ENCODE data around the gene RGS6. TPM values are rescaled to one million over a fixed set of nuclear protein-coding genes. Genes with fewer than 3 reads are reported as not detected.

The RGS6 gene
- total RNA-seq, 1 donor from 2014 or later, result 2.0 TPM

DNA sequence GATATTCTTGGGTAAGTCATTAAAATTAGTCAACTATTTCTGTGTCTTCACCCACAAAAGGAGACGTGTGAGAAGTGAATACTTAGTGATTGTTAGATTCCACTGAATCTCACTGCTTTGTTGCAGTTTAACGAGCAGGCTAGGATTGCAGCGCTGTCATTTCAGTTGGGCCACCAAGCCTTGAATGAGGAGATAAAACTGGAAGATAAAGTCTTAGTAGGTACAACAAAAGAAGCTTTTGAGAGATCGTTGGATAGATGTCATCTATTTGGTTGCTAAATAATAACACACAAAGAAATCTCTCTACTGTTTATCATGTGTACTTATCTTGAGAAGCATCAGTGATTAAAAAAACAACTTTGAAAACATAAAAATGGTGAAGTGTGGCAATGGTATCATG, 132.3 kb downstream of the RGS6 start:
- Mint-ChIP-seq H3K4me3 (no peak overlapping the region), H3K27me3 (ENCODE audit: low read depth) (peaks cover 12% of the 10 kb centered on the region), H3K9me3 (no peaks in the 10 kb centered on the region), H3K36me3 (no peaks in the 10 kb centered on the region), H3K27ac (no peak overlapping the region), H3K4me1 (no peaks in the 10 kb centered on the region)
- no peak for DNase-seq (ENCODE audit: low spot score in 2 of 2, unreplicated experiment in 2 of 2)
- TF ChIP-seq, protein P1, sequence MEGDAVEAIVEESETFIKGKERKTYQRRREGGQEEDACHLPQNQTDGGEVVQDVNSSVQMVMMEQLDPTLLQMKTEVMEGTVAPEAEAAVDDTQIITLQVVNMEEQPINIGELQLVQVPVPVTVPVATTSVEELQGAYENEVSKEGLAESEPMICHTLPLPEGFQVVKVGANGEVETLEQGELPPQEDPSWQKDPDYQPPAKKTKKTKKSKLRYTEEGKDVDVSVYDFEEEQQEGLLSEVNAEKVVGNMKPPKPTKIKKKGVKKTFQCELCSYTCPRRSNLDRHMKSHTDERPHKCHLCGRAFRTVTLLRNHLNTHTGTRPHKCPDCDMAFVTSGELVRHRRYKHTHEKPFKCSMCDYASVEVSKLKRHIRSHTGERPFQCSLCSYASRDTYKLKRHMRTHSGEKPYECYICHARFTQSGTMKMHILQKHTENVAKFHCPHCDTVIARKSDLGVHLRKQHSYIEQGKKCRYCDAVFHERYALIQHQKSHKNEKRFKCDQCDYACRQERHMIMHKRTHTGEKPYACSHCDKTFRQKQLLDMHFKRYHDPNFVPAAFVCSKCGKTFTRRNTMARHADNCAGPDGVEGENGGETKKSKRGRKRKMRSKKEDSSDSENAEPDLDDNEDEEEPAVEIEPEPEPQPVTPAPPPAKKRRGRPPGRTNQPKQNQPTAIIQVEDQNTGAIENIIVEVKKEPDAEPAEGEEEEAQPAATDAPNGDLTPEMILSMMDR (IDR thresholded peaks at IDR 0.05; ENCODE audit: unreplicated experiment), result no peak

DNA sequence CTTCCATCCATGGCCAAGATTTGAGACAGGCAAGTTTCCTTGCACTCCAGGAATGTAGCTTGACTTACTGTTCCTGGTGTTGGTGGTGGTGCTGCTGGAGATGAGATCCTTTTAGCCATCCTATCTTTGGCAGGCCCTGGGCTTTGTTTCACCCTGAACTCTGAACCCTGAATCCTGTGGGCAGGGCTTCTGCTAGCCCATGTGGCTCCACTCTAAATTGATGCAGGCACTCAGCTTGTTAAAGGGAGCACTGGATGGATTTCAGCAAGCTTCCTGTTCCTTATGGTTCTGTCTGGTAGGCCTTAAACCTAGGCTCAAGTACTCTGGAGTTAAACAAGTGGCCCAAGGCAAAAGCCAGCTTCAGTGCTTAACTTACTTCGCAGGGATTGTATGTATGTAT, 138.2 kb downstream of the RGS6 start:
- DNase-seq (ENCODE audit: low spot score in 2 of 2, unreplicated experiment in 2 of 2), result no peak
- H3K27ac Mint-ChIP-seq, result no peak overlapping the region
- TF ChIP-seq, protein P1 (IDR thresholded peaks at IDR 0.05; ENCODE audit: unreplicated experiment), result no peak
- no peaks in the 10 kb centered on the region for H3K27me3 Mint-ChIP-seq (ENCODE audit: low read depth)
- no peak overlapping the region for H3K4me3 Mint-ChIP-seq
- H3K36me3 Mint-ChIP-seq, result no peaks in the 10 kb centered on the region
- H3K9me3 Mint-ChIP-seq, result no peaks in the 10 kb centered on the region
- H3K4me1 Mint-ChIP-seq, result no peaks in the 10 kb centered on the region

DNA sequence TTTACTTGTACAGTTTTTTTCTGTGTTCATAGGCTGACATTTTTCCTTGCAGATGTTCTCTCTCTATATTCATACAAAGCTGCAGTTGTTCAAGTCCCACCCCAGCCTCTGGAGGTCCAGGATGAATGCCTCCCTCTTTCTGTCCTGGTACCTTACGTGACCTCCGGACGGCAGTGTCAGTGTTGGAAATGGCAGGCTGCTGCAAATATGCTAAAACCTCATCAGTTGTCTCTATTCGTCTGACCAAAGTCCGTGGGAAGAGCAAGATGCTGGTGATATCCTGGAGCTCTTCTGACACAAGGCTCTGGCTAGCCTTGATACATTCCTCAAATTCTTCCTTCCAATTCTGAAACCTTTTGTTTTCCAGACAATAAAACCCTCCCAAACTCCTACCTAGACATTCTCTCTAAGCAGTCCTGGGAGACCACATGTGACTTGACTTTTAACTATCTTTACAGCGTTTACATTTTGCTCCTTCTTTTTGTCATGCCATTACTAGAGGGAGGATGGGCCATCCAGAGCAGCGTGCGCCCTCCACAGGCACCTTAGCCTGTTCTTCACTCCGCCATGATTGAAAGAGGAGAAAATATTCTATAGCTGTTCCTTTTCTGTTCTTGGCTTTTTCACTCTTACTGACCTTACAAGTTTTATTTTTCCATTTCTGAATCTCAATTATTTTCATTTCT, 143.6 kb downstream of the RGS6 start:
- TF ChIP-seq, protein P1 (IDR thresholded peaks at IDR 0.05; ENCODE audit: unreplicated experiment), result no peak
- no peak overlapping the region for H3K4me3 Mint-ChIP-seq
- H3K36me3 Mint-ChIP-seq, result no peaks in the 10 kb centered on the region
- no peak overlapping the region for H3K27ac Mint-ChIP-seq
- H3K9me3 Mint-ChIP-seq, result peaks cover 12% of the 10 kb centered on the region
- no peak for DNase-seq (ENCODE audit: low spot score in 2 of 2, unreplicated experiment in 2 of 2)
- H3K27me3 Mint-ChIP-seq (ENCODE audit: low read depth), result no peaks in the 10 kb centered on the region
- no peaks in the 10 kb centered on the region for H3K4me1 Mint-ChIP-seq

DNA sequence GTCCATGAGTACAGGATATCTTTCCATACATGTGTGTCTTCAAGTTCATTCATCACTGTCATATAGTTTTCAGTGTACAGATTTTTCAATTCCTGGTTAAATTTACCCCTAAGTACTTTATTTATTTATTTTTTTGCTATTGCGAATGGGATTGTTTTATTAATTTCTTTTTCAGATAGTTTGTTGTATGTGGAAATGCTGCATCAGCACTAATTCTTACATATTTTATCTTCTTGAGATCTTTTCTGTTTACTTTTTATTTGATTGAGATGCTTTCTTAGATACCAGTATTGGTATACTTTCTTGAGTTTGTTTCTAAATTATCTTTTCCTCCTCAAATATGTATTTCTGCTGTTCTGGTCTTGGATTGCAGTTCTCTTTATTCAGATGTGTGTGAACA, 148.9 kb downstream of the RGS6 start:
- Mint-ChIP-seq H3K9me3 (peaks cover 12% of the 10 kb centered on the region), H3K27me3 (ENCODE audit: low read depth) (peaks cover 8% of the 10 kb centered on the region), H3K36me3 (no peaks in the 10 kb centered on the region), H3K4me1 (no peaks in the 10 kb centered on the region), H3K27ac (no peak overlapping the region), H3K4me3 (no peak overlapping the region)
- TF ChIP-seq, protein P1 (IDR thresholded peaks at IDR 0.05; ENCODE audit: unreplicated experiment), result no peak
- no peak for DNase-seq (ENCODE audit: low spot score in 2 of 2, unreplicated experiment in 2 of 2)

DNA sequence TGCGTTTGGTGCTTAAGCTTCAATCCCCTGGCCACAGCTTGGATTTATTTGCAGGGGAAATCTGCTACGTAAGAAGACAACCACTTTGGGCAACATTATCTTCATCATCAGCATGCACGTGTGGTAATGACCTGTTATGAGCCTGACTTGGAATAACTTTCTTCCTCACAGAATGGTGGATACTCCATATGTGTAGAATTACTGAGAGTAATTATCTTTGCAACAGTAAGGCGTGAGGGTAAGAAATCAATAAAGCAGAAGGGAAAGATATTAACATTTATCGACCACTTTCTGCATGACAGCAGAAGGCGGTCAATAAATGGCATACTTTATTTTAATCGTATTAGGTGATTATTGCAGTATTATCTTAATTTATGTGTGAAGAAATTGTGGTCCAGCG, 152.7 kb downstream of the RGS6 start:
- TF ChIP-seq, protein P1 (IDR thresholded peaks at IDR 0.05; ENCODE audit: unreplicated experiment), result no peak
- Mint-ChIP-seq H3K4me3 (no peak overlapping the region), H3K36me3 (no peaks in the 10 kb centered on the region), H3K27ac (no peak overlapping the region), H3K4me1 (no peaks in the 10 kb centered on the region), H3K9me3 (peaks cover 7% of the 10 kb centered on the region), H3K27me3 (ENCODE audit: low read depth) (peaks cover 24% of the 10 kb centered on the region)
- DNase-seq (ENCODE audit: low spot score in 2 of 2, unreplicated experiment in 2 of 2), result no peak
